ENCODE measurements around the gene PRAMEF1. TPM values are rescaled to one million over a fixed set of nuclear protein-coding genes. Genes with fewer than 3 reads are reported as not detected.

Gene PRAMEF1
- polyA plus RNA-seq, 1 donor (not counting 4 experiments of a cell fraction or from before 2014, with no cell fraction given): not detected

DNA sequence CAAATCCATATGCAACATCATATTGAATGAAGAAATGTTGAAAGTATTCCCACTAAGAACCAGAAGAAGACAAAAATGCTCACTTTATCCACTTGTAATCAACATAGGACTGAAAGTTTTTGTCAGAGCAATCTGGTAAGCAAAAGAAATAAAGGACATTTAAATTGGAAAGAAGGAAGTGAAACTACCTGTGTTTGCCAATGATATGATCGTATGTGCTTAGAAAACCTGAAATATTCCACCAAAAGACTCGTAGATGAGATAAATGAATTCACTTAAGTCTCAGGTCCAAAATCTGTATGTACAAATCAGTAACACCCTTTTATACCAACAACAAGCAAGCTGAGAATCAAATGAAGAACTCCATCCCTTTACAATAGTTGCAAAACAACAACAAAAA lies 8.5 kb downstream of the PRAMEF1 start:
- H3K9ac ChIP-seq (ENCODE audit: control insufficient read depth, extremely low read depth, insufficient read depth, low read length): no peak overlapping the region
- H2AFZ ChIP-seq (ENCODE audit: control insufficient read depth, low read length): no peak overlapping the region
- DNase-seq (ENCODE audit: low read depth, low spot score) (no peak), FAIRE-seq (no peak)
- TF ChIP-seq EZH2 (IDR thresholded peaks at IDR 0.05; ENCODE audit: low read length): no peak
- TF ChIP-seq, protein P1, sequence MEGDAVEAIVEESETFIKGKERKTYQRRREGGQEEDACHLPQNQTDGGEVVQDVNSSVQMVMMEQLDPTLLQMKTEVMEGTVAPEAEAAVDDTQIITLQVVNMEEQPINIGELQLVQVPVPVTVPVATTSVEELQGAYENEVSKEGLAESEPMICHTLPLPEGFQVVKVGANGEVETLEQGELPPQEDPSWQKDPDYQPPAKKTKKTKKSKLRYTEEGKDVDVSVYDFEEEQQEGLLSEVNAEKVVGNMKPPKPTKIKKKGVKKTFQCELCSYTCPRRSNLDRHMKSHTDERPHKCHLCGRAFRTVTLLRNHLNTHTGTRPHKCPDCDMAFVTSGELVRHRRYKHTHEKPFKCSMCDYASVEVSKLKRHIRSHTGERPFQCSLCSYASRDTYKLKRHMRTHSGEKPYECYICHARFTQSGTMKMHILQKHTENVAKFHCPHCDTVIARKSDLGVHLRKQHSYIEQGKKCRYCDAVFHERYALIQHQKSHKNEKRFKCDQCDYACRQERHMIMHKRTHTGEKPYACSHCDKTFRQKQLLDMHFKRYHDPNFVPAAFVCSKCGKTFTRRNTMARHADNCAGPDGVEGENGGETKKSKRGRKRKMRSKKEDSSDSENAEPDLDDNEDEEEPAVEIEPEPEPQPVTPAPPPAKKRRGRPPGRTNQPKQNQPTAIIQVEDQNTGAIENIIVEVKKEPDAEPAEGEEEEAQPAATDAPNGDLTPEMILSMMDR (optimal IDR thresholded peaks at IDR 0.05 in 1 of 3, IDR thresholded peaks at IDR 0.05 in 1 of 3, conservative IDR thresholded peaks at IDR 0.05 in 1 of 3; ENCODE audit: extremely low read depth in 1 of 3, insufficient read depth in 2 of 3, low read length in 3 of 3): no peak
- H4K20me1 ChIP-seq (ENCODE audit: control insufficient read depth, extremely low read depth, insufficient read depth, low read length): no peaks in the 10 kb centered on the region
- no peaks in the 10 kb centered on the region for H3K9me1 ChIP-seq (ENCODE audit: control insufficient read depth, extremely low read depth, insufficient read depth, low read length)
- no peaks in the 10 kb centered on the region for H3K79me2 ChIP-seq (ENCODE audit: control insufficient read depth, insufficient read depth, low read length)
- dilution Hi-C loops (cut with MboI; ENCODE audit: extremely low pct_ligation_motif_present, low sequenced_read_pairs): no loop called here
- no peaks in the 10 kb centered on the region for H3K36me3 ChIP-seq (ENCODE audit: control insufficient read depth in 2 of 2, extremely low read depth in 1 of 2, insufficient read depth in 2 of 2, low read length in 2 of 2)
- no peak overlapping the region for H3K27ac ChIP-seq (ENCODE audit: control insufficient read depth, insufficient read depth, low read length)
- no peak overlapping the region for H3K4me3 ChIP-seq (ENCODE audit: control insufficient read depth in 2 of 3, extremely low read depth in 1 of 3, insufficient read depth in 2 of 3, low read depth in 1 of 3, low read length in 3 of 3)
- H3K9me3 ChIP-seq (ENCODE audit: control insufficient read depth, low read depth, low read length): no peaks in the 10 kb centered on the region
- no peaks in the 10 kb centered on the region for H3K27me3 ChIP-seq (ENCODE audit: control insufficient read depth, extremely low read depth, insufficient read depth, low read length)
- peaks cover 5% of the 10 kb centered on the region for H3K4me1 ChIP-seq (ENCODE audit: control insufficient read depth, extremely low read depth, insufficient read depth, low read length)
- H3K4me2 ChIP-seq (ENCODE audit: control insufficient read depth, extremely low read depth, insufficient read depth, low read depth, low read length): no peak overlapping the region

DNA sequence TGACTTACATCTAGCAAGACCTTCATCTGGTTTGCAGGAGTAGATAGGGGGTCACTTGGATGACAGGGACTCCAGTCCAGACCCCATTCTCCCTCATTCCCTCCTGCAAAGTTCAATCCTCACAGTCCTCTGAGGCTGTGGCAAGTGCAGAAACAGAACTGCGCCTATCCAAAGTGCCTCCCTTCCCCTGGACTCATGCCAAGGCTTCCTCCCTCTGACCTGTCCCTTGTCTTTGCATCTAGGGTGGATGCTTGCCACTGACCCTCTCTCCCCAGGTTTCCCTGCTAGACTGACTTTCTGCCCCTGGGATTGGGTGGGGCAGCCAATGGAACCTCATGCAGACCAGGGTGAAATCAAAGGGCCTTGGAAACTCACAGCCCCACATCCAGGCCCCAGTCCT lies 18.7 kb downstream of the PRAMEF1 start:
- Histone ChIP-seq H4K20me1 (ENCODE audit: control insufficient read depth, extremely low read depth, insufficient read depth, low read length) (no peaks in the 10 kb centered on the region), H3K9me1 (ENCODE audit: control insufficient read depth, extremely low read depth, insufficient read depth, low read length) (no peaks in the 10 kb centered on the region), H3K36me3 (ENCODE audit: control insufficient read depth in 2 of 2, extremely low read depth in 1 of 2, insufficient read depth in 2 of 2, low read length in 2 of 2) (no peaks in the 10 kb centered on the region), H3K4me3 (ENCODE audit: control insufficient read depth in 2 of 3, extremely low read depth in 1 of 3, insufficient read depth in 2 of 3, low read depth in 1 of 3, low read length in 3 of 3) (no peak overlapping the region), H3K4me2 (ENCODE audit: control insufficient read depth, extremely low read depth, insufficient read depth, low read depth, low read length) (peak overlapping the region; percentile 85), H3K27me3 (ENCODE audit: control insufficient read depth, extremely low read depth, insufficient read depth, low read length) (no peaks in the 10 kb centered on the region), H3K9me3 (ENCODE audit: control insufficient read depth, low read depth, low read length) (no peaks in the 10 kb centered on the region), H3K4me1 (ENCODE audit: control insufficient read depth, extremely low read depth, insufficient read depth, low read length) (peaks cover 25% of the 10 kb centered on the region), H3K79me2 (ENCODE audit: control insufficient read depth, insufficient read depth, low read length) (no peaks in the 10 kb centered on the region), H2AFZ (ENCODE audit: control insufficient read depth, low read length) (no peak overlapping the region), H3K9ac (ENCODE audit: control insufficient read depth, extremely low read depth, insufficient read depth, low read length) (no peak overlapping the region), H3K27ac (ENCODE audit: control insufficient read depth, insufficient read depth, low read length) (no peak overlapping the region)
- dilution Hi-C loops (cut with MboI; ENCODE audit: extremely low pct_ligation_motif_present, low sequenced_read_pairs): no loop called here
- DNase-seq (ENCODE audit: low read depth, low spot score) (no peak), FAIRE-seq (no peak)
- TF ChIP-seq EZH2 (IDR thresholded peaks at IDR 0.05; ENCODE audit: low read length): no peak
- TF ChIP-seq, protein P1 (optimal IDR thresholded peaks at IDR 0.05 in 1 of 3, IDR thresholded peaks at IDR 0.05 in 1 of 3, conservative IDR thresholded peaks at IDR 0.05 in 1 of 3; ENCODE audit: extremely low read depth in 1 of 3, insufficient read depth in 2 of 3, low read length in 3 of 3): no peak

Measured in keratinocyte (primary cell).